ENCODE measurements around the gene HVCN1. TPM values are rescaled to one million over a fixed set of nuclear protein-coding genes. Genes with fewer than 3 reads are reported as not detected.
A peak's percentile ranks its signal among the peaks of the same experiment; 100 is the strongest.

The HVCN1 gene
- polyA plus RNA-seq, 1 experiment = 3.9 TPM

- ChIA-PET POLR2A (no interaction called here), CTCF (interaction anchor here (1.1 to 1.6 kb wide), 2 partner anchors 10 to 36 kb away, joined by 4 to 5 read pairs; no protein-coding TSS in a partner anchor)
Observed at GRCh38 chr12:110694330-110694901, 5.5 kb upstream of the HVCN1 start.

DNA sequence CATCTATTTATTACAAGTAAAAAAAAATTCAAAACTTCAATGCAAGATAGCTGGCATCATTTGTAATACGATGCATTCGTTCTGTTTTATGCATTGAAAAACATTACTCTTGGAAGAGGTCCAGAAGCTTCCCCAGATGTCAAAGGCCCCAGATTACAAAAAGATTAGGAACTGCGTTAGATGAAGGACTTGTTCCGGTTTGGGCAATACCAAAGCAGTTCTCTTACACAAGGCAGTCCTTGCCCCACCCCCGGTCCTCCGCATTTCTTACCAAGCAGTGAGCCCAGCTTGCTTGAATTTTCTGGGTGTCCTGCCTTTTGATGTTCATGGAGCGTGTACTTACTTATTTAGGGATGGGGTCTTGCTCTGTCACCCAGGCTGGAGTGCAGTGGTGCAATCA, 4.8 kb upstream of the HVCN1 start:
- no peak for TF ChIP-seq CTCF (IDR thresholded peaks at IDR 0.05; ENCODE audit: insufficient read depth, low read depth, low read length)
- POLR2A ChIA-PET = no interaction called here
- DNase-seq (ENCODE audit: low read depth) = no peak
- CTCF ChIA-PET = interaction anchor here (0.8 to 1.6 kb wide), 3 partner anchors 11 to 37 kb away, joined by 3 to 5 read pairs (median 4); no protein-coding TSS in a partner anchor
- 0 out of 2 replicates have a peak, but pooled peaks cover 4% of the 10 kb centered on the region for H3K27me3 ChIP-seq (ENCODE audit: control insufficient read depth, insufficient read depth, low read length)
- H3K36me3 ChIP-seq (ENCODE audit: control insufficient read depth, insufficient read depth, low read length) = no peaks in the 10 kb centered on the region
- H3K4me3 ChIP-seq (ENCODE audit: low read depth, low read length) = no peak overlapping the region

More at GRCh38 chr12:110694330-110694901, 5.5 kb upstream of the HVCN1 start:
- 0 out of 2 replicates have a peak, but pooled peaks cover 4% of the 10 kb centered on the region for H3K27me3 ChIP-seq (ENCODE audit: control insufficient read depth, insufficient read depth, low read length)
- no peak overlapping the region for H3K4me3 ChIP-seq (ENCODE audit: low read depth, low read length)
- no peaks in the 10 kb centered on the region for H3K36me3 ChIP-seq (ENCODE audit: control insufficient read depth, insufficient read depth, low read length)
- no peak for DNase-seq (ENCODE audit: low read depth)
- no peak for TF ChIP-seq CTCF (IDR thresholded peaks at IDR 0.05; ENCODE audit: insufficient read depth, low read depth, low read length)

DNA sequence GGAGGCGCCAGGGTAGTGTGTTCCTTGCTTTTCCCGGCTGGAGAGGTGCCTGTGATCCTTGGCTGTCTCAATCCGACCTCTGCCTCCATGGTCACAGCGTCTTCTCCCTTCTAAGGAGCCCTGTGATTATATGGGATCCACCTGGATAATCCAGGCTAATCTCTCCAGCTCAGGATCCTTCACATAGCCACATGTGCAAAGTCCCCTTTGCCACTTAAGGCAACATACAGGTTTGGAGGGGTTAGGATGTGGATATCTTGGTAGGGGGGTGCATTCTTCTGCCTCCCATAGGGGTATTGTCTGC, 1.2 kb upstream of the HVCN1 start:
- no peaks in the 10 kb centered on the region for H3K36me3 ChIP-seq (ENCODE audit: control insufficient read depth, insufficient read depth, low read length)
- H3K27me3 ChIP-seq (ENCODE audit: control insufficient read depth, insufficient read depth, low read length) = peaks cover 4% of the 10 kb centered on the region
- DNase-seq (ENCODE audit: low read depth) = no peak
- ChIA-PET CTCF (interaction anchor here (0.9 kb wide), 1 partner anchor 11 kb away, joined by 3 read pairs; no protein-coding TSS in a partner anchor), POLR2A (no interaction called here)
- TF ChIP-seq CTCF (IDR thresholded peaks at IDR 0.05; ENCODE audit: insufficient read depth, low read depth, low read length) = no peak
- no peak overlapping the region for H3K4me3 ChIP-seq (ENCODE audit: low read depth, low read length)

GRCh38 chr12:110689281-110690126, 589 bp upstream of the HVCN1 start:
- Histone ChIP-seq H3K36me3 (ENCODE audit: control insufficient read depth, insufficient read depth, low read length) (no peaks in the 10 kb centered on the region), H3K27me3 (ENCODE audit: control insufficient read depth, insufficient read depth, low read length) (peaks cover 4% of the 10 kb centered on the region), H3K4me3 (ENCODE audit: low read depth, low read length) (peak overlapping the region; percentile 51)
- POLR2A ChIA-PET = no interaction called here
- TF ChIP-seq CTCF (IDR thresholded peaks at IDR 0.05; ENCODE audit: insufficient read depth, low read depth, low read length) = no peak
- no peak for DNase-seq (ENCODE audit: low read depth)
- CTCF ChIA-PET = interaction anchor here (0.9 kb wide), 1 partner anchor 12 kb away, joined by 3 read pairs; no protein-coding TSS in a partner anchor

DNA sequence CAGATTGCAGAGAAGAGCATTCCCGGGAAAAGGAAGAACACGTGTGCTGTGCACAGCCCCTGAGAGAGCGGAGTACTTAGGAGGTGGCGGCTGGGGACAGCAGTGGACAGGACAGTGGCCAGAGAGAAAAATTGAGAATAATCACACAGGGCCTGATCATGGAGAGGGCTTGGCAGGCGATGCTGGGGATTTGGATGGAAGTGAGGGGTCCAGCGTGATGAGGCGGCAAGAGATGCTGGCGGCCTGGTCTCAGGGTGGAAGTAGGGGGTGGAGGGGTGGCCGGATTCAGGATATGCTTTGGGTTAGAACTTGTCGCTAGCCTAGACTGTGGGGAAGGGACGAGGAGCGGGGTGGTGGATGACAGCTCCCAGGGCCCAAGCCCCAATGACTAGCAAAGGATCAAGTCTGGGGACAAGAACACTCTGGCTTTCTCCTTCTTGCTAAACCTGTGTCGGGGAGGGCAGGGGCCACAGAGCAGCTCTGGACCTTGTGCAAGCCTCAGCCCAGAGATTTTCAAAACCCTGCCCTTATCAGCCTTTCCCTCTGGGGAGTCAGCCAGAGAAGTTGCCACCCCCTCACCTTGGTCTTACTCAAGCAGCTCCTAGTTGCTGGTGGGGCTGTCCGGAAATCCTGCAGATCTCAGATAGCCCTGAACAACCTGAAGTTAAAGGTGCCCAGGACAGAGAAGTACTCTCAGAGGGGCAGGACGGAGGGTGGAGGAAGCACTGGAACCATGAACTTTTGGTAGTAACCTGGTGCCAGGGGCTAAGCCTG, 1.3 kb downstream of the HVCN1 start:
- Histone ChIP-seq H3K27me3 (ENCODE audit: control insufficient read depth, insufficient read depth, low read length) (peaks cover 4% of the 10 kb centered on the region), H3K4me3 (ENCODE audit: low read depth, low read length) (no peak overlapping the region), H3K36me3 (ENCODE audit: control insufficient read depth, insufficient read depth, low read length) (no peaks in the 10 kb centered on the region)
- DNase-seq (ENCODE audit: low read depth) = no peak
- TF ChIP-seq CTCF (IDR thresholded peaks at IDR 0.05; ENCODE audit: insufficient read depth, low read depth, low read length) = no peak
- ChIA-PET POLR2A (interaction anchor here (0.6 kb wide), 1 partner anchor 217 kb away, joined by 14 read pairs; no protein-coding TSS in a partner anchor), CTCF (no interaction called here)

Data from BJ (cell line).